ENCODE data around the gene DAP.

GRCh38 chr5:10786835-10787234 lies 25.8 kb upstream of the DAP start:
- TF ChIP-seq, protein P1, sequence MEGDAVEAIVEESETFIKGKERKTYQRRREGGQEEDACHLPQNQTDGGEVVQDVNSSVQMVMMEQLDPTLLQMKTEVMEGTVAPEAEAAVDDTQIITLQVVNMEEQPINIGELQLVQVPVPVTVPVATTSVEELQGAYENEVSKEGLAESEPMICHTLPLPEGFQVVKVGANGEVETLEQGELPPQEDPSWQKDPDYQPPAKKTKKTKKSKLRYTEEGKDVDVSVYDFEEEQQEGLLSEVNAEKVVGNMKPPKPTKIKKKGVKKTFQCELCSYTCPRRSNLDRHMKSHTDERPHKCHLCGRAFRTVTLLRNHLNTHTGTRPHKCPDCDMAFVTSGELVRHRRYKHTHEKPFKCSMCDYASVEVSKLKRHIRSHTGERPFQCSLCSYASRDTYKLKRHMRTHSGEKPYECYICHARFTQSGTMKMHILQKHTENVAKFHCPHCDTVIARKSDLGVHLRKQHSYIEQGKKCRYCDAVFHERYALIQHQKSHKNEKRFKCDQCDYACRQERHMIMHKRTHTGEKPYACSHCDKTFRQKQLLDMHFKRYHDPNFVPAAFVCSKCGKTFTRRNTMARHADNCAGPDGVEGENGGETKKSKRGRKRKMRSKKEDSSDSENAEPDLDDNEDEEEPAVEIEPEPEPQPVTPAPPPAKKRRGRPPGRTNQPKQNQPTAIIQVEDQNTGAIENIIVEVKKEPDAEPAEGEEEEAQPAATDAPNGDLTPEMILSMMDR (IDR thresholded peaks at IDR 0.05; ENCODE audit: insufficient read depth, low read length, poor library complexity, severe bottlenecking), result no peak
- TF ChIP-seq EZH2phosphoT487 (conservative IDR thresholded peaks at IDR 0.05; ENCODE audit: low read length), result no peak

All from SU-DHL-6 (cell line).